DND-41 (cell line): ENCODE measurements around the gene KLF3.

Experiments used
- ATAC-seq: fragments of 200-7000 bp; cut with Tn5 transposase; 3 replicates; pipeline ENCODE4 v1.9.1; 2021; ENCODE audit warnings: low read depth; ENCODE audit not compliant: insufficient read depth
- DNase-seq: peaks from one replicate; pipeline ENCODE4 v3.0.0-alpha.2; 2020
- H2AFZ ChIP-seq: 2 replicates; pipeline ENCODE4 v1.6.0; 2012; ENCODE audit warnings: low read depth, low read length
- H3K27ac ChIP-seq: 2 replicates; pipeline ENCODE4 v1.5.1; 2012; ENCODE audit warnings: low read length, inconsistent platforms
- H3K27me3 ChIP-seq: fragments of 200-600 bp; sonication (generic); 2 replicates; pipeline ENCODE4 v1.6.0; 2012; ENCODE audit warnings: low read length, mild to moderate bottlenecking, inconsistent platforms; ENCODE audit not compliant: insufficient read depth, poor library complexity
- H3K36me3 ChIP-seq: 2 replicates; pipeline ENCODE4 v1.5.1; 2012; ENCODE audit warnings: low read length, inconsistent platforms; ENCODE audit not compliant: insufficient read depth
- H3K4me1 ChIP-seq: 2 replicates; pipeline ENCODE4 v1.5.1; 2012; ENCODE audit warnings: mild to moderate bottlenecking, low read length; ENCODE audit not compliant: insufficient read depth
- H3K4me2 ChIP-seq: 2 replicates; pipeline ENCODE4 v1.6.0; 2012; ENCODE audit warnings: mild to moderate bottlenecking, moderate library complexity, low read length, inconsistent platforms; ENCODE audit not compliant: insufficient read depth
- H3K4me3 ChIP-seq, 2 experiments: fragments of 200-600 bp in 1 of 2; shearing (Covaris generic) in 1 of 2; 2 replicates each; pipeline ENCODE4 v1.5.1; 2012 to 2016; ENCODE audit warnings: inconsistent platforms in 2 of 2, low read length in 2 of 2, mild to moderate bottlenecking in 2 of 2, low read depth in 1 of 2, moderate library complexity in 1 of 2
- H3K79me2 ChIP-seq: 2 replicates; pipeline ENCODE4 v1.6.0; 2012; ENCODE audit warnings: low read length, inconsistent platforms; ENCODE audit not compliant: insufficient read depth
- H3K9ac ChIP-seq: 2 replicates; pipeline ENCODE4 v1.6.0; 2012; ENCODE audit warnings: low read depth, mild to moderate bottlenecking, inconsistent platforms, low read length, moderate library complexity
- H3K9me3 ChIP-seq: 2 replicates; pipeline ENCODE4 v1.5.1; 2012; ENCODE audit warnings: low read length, moderate library complexity, mild to moderate bottlenecking, inconsistent platforms; ENCODE audit not compliant: insufficient read depth, severe bottlenecking
- H4K20me1 ChIP-seq: 2 replicates; pipeline ENCODE4 v1.6.0; 2012; ENCODE audit warnings: low read length; ENCODE audit not compliant: insufficient read depth
- EZH2 ChIP-seq: IDR thresholded peaks from 3 replicates; pipeline ENCODE4 v1.6.1; 2012; ENCODE audit warnings: borderline replicate concordance, low read depth, mild to moderate bottlenecking, moderate library complexity, low read length, inconsistent platforms; ENCODE audit not compliant: severe bottlenecking
- TF ChIP-seq, protein P1 (sequence below): IDR thresholded peaks from 2 replicates; pipeline ENCODE4 v1.5.1; 2012; ENCODE audit warnings: borderline replicate concordance, low read length, moderate library complexity, mild to moderate bottlenecking; ENCODE audit not compliant: poor library complexity, severe bottlenecking; ENCODE audit errors: extremely low read depth

The KLF3 gene

DNA sequence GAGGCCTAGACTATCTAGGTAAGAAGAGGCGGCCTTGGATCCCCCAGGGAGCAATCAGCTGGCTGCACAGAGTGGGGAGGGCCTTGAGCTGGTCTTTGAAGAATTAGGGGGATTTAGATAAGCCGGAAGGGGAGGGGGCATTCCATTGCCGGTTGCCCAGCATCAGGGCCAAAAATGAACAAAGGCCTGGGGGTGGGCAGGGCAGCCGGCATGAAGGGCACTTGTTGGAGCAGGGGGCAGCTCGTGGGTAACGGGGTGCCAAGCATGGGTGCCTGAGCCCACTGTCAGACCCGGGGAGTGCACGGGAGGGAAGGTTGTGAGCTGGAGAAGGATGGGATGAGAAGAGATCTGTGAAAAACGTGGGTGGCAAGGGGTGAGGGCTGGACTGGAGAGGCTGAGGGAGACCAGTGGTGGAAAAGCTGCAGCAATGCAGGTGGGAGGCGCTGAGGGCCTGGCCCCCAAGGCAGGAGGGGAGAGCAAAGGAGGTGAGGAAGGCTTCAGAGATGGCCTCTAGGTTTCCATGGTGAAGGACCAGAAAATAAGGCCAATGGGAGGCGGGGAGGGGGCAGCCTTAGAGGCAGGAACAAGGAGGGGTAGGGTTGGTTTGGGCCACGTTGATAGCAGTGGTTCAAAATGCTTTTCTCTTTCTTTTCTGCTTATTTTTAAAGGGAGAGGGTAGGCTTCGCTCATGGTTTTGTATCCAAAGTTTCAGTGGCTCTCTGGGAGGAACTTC is 8.6 kb downstream of the KLF3 start:
- TF ChIP-seq, protein P1, sequence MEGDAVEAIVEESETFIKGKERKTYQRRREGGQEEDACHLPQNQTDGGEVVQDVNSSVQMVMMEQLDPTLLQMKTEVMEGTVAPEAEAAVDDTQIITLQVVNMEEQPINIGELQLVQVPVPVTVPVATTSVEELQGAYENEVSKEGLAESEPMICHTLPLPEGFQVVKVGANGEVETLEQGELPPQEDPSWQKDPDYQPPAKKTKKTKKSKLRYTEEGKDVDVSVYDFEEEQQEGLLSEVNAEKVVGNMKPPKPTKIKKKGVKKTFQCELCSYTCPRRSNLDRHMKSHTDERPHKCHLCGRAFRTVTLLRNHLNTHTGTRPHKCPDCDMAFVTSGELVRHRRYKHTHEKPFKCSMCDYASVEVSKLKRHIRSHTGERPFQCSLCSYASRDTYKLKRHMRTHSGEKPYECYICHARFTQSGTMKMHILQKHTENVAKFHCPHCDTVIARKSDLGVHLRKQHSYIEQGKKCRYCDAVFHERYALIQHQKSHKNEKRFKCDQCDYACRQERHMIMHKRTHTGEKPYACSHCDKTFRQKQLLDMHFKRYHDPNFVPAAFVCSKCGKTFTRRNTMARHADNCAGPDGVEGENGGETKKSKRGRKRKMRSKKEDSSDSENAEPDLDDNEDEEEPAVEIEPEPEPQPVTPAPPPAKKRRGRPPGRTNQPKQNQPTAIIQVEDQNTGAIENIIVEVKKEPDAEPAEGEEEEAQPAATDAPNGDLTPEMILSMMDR: no peak
- no peak for TF ChIP-seq EZH2
- Histone ChIP-seq H3K4me2 (no peak overlapping the region), H3K9ac (no peak overlapping the region), H4K20me1 (peaks cover 3% of the 10 kb centered on the region), H3K79me2 (peaks cover 15% of the 10 kb centered on the region), H2AFZ (no peak overlapping the region), H3K9me3 (no peaks in the 10 kb centered on the region), H3K4me1 (peaks cover 2% of the 10 kb centered on the region), H3K27me3 (peaks cover 12% of the 10 kb centered on the region), H3K36me3 (no peaks in the 10 kb centered on the region), H3K4me3 (no peak overlapping the region), H3K27ac (no peak overlapping the region)
- no peak for ATAC-seq
- DNase-seq: no peak

DNA sequence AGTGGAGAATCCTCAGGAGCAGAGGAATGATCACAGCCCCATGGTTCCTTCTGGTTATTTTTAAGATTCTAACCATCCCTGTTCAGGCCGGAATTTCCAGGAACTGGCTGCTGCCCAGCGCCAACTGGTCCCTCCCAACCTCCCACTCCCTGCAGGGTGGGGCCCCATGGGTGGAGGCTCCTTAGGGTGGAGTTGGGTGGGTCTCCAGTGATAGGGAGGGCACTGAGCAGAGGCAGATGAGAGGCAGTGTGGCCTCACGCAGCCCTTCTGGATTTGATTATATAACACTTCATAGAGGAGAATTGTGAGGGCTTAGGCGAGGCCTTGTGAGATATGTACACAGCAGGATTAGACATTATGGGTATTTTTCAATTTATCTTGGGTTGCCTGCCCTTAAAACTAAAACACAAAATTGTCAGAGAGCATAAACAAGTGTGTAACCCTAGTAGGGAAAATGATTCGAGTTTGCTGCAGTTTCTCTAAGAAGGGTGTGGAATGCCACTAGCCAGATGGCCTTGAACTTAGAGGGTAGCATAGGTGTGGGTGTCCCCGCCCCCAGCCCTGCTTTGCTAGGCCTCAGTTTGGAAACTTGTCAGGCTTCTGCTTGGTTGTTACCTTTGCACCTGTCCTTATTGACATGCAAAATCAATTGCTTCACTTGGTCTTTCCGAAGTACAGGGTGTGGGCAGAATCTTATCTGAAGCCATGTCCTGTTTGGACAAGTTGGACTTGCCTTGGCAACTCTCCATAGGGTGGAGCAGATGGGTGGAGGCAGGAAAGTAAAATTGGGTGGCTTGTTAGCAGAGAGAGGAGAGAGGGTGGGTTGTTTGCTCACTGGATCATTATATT is 9.4 kb downstream of the KLF3 start:
- no peak overlapping the region for H3K4me3 ChIP-seq
- peaks cover 9% of the 10 kb centered on the region for H3K79me2 ChIP-seq
- ATAC-seq: no peak
- peaks cover 8% of the 10 kb centered on the region for H4K20me1 ChIP-seq
- H3K27me3 ChIP-seq: peaks cover 9% of the 10 kb centered on the region
- no peak overlapping the region for H3K9ac ChIP-seq
- no peak for DNase-seq
- no peak overlapping the region for H2AFZ ChIP-seq
- TF ChIP-seq, protein P1: no peak
- TF ChIP-seq EZH2: no peak
- no peaks in the 10 kb centered on the region for H3K9me3 ChIP-seq
- H3K27ac ChIP-seq: no peak overlapping the region
- H3K4me1 ChIP-seq: no peaks in the 10 kb centered on the region
- H3K4me2 ChIP-seq: no peak overlapping the region
- no peaks in the 10 kb centered on the region for H3K36me3 ChIP-seq

- Histone ChIP-seq H4K20me1 (peaks cover 8% of the 10 kb centered on the region), H3K27me3 (peaks cover 6% of the 10 kb centered on the region), H3K79me2 (peaks cover 8% of the 10 kb centered on the region), H3K9me3 (no peaks in the 10 kb centered on the region), H3K36me3 (no peaks in the 10 kb centered on the region), H3K4me3 (no peak overlapping the region), H3K9ac (no peak overlapping the region), H3K27ac (no peak overlapping the region), H3K4me2 (no peak overlapping the region), H2AFZ (no peak overlapping the region), H3K4me1 (no peaks in the 10 kb centered on the region)
- TF ChIP-seq EZH2: no peak
- TF ChIP-seq, protein P1: no peak
- ATAC-seq (no peak), DNase-seq (no peak)
These were observed 10.5 kb downstream of the KLF3 start for GRCh38 chr4:38674258-38675144.
